ENCODE measurements around the gene CHST3.
A peak's percentile ranks its signal among the peaks of the same experiment; 100 is the strongest.
"Not testable (repeated sequence)": the region's sequence is repeated elsewhere in the genome, so short reads cannot be mapped to it uniquely, and the experiment has no call there.

CHST3 gene

GRCh38 chr10:71964743-71965515, 734 bp downstream of the CHST3 start:
- peak overlapping the region; percentile 81 for H3K4me3 ChIP-seq (ENCODE audit: low read depth, low read length)
- TF ChIP-seq CTCF (IDR thresholded peaks at IDR 0.05; ENCODE audit: low read depth, low read length), result no peak

- H3K4me3 ChIP-seq (ENCODE audit: low read depth, low read length), result peak overlapping the region; percentile 81
- TF ChIP-seq CTCF (IDR thresholded peaks at IDR 0.05; ENCODE audit: low read depth, low read length), result no peak
Observed at GRCh38 chr10:71965623-71966022, 1.4 kb downstream of the CHST3 start.

GRCh38 chr10:71966046-71967004, 2.1 kb downstream of the CHST3 start:
- peak overlapping the region; percentile 81 for H3K4me3 ChIP-seq (ENCODE audit: low read depth, low read length)
- TF ChIP-seq CTCF (IDR thresholded peaks at IDR 0.05; ENCODE audit: low read depth, low read length), result no peak

- H3K4me3 ChIP-seq (ENCODE audit: low read depth, low read length), result not testable (repeated sequence)
Observed at GRCh38 chr10:71967958-71968357, 3.8 kb downstream of the CHST3 start.

GRCh38 chr10:71968553-71969474, 4.6 kb downstream of the CHST3 start:
- TF ChIP-seq CTCF (IDR thresholded peaks at IDR 0.05; ENCODE audit: low read depth, low read length), result no peak
- no peak overlapping the region for H3K4me3 ChIP-seq (ENCODE audit: low read depth, low read length)

- H3K4me3 ChIP-seq (ENCODE audit: low read depth, low read length), result no peak overlapping the region
- no peak for TF ChIP-seq CTCF (IDR thresholded peaks at IDR 0.05; ENCODE audit: low read depth, low read length)
Observed at GRCh38 chr10:71969929-71970328, 5.7 kb downstream of the CHST3 start.

GRCh38 chr10:71970331-71970730, 6.1 kb downstream of the CHST3 start:
- no peak overlapping the region for H3K4me3 ChIP-seq (ENCODE audit: low read depth, low read length)
- TF ChIP-seq CTCF (IDR thresholded peaks at IDR 0.05; ENCODE audit: low read depth, low read length), result no peak

Measured in WI38 (cell line).